Esophagus squamous epithelium (tissue), 4 donors: ENCODE measurements around the gene CMBL.

Experiments
- CTCF ChIP-seq, 6 experiments: fragments of 450-650 bp in 4 of 6; fragments of 200-600 bp in 2 of 6; sonication (generic) in 2 of 6; IDR thresholded peaks; one replicate each; pipeline ENCODE4 v1.5.1; 2016 to 2019; ENCODE audit warnings: antibody characterized with exemption in 6 of 6, mild to moderate bottlenecking in 4 of 6, moderate library complexity in 4 of 6
- POLR2A ChIP-seq, 4 donors: fragments of 450-650 bp; IDR thresholded peaks; one replicate each; pipeline ENCODE4 v1.6.1; 2017; ENCODE audit warnings: antibody characterized with exemption in 4 of 4, mild to moderate bottlenecking in 4 of 4, moderate library complexity in 3 of 4

- TF ChIP-seq CTCF (IDR thresholded peaks at IDR 0.05) (no peak), POLR2A (IDR thresholded peaks at IDR 0.05) (no peak)
These were observed 74.7 kb downstream of the CMBL start for GRCh38 chr5:10233011-10233410.
